K562 (cell line): ENCODE measurements around the gene TMEM163. TPM values are rescaled to one million over a fixed set of nuclear protein-coding genes. Genes with fewer than 3 reads are reported as not detected.

ENCODE experiments used
- ATAC-seq: fragments of 200-7000 bp; cut with Tn5 transposase; 3 replicates; pipeline ENCODE4 v1.9.1; 2020; ENCODE audit warnings: moderate library complexity
- BruUV-seq: library from RNA; stranded (reverse); fragments of 400-500 nt; replicated peaks from 2 replicates; lab custom pipeline; 2021; lab: Mats Ljungman, UMichigan
- CTCF ChIA-PET: fragments of 300-600 bp; formaldehyde crosslinking; extraction: SDS; loops from one replicate; lab custom pipeline; 2021; ENCODE audit warnings: low intra/inter-chr PET ratio; lab: Yijun Ruan, JAX
- POLR2A ChIA-PET: fragments of 300-600, 350-650 bp; sonication (Branson Sonifier 250); formaldehyde crosslinking; extraction: SDS; loops from one replicate; lab custom pipeline; 2021; ENCODE audit warnings: antibody characterized with exemption, inconsistent platforms; lab: Yijun Ruan, JAX
- DNase-seq, 4 experiments: peaks; one replicate each; pipeline versions ENCODE4 v3.0.0 to v3.0.0-alpha.2; 2011 to 2018; ENCODE audit warnings: low spot score in 3 of 4, mixed read lengths in 3 of 4; ENCODE audit errors: extremely low read depth in 1 of 4
- FAIRE-seq: peaks from 2 replicates; lab custom pipeline; 2011; peaks lifted over from hg19 to GRCh38; lab: Jason Lieb, UNC
- H2AFZ ChIP-seq: 2 replicates; pipeline ENCODE4 v1.6.0; 2011; ENCODE audit warnings: low read depth, low read length, control low read depth, inconsistent platforms
- H3K27ac ChIP-seq: fragments of 200-600 bp; 3 replicates; pipeline ENCODE4 v1.8.0; 2011; ENCODE audit warnings: low read depth, mild to moderate bottlenecking, control low read depth, inconsistent platforms, low read length, moderate library complexity, mixed read lengths; ENCODE audit errors: extremely low read depth
- H3K27me3 ChIP-seq, 2 experiments: fragments of 300-600 bp in 1 of 2; 2 replicates in 1 of 2; 3 replicates in 1 of 2; pipeline versions ENCODE4 v1.6.0 to v1.8.0; 2011; ENCODE audit warnings: inconsistent platforms in 2 of 2, low read length in 2 of 2, mild to moderate bottlenecking in 1 of 2, mixed read lengths in 1 of 2, moderate library complexity in 1 of 2; ENCODE audit not compliant: control insufficient read depth in 2 of 2, insufficient read depth in 2 of 2
- H3K36me3 ChIP-seq: fragments of 300-600 bp; 3 replicates; pipeline ENCODE4 v1.8.0; 2011; ENCODE audit warnings: mild to moderate bottlenecking, low read length, inconsistent platforms; ENCODE audit not compliant: control insufficient read depth, insufficient read depth
- H3K4me1 ChIP-seq, 2 experiments: fragments of 200-600 bp in 1 of 2; replicated peaks in 1 of 2; 2 replicates in 1 of 2; 3 replicates in 1 of 2; pipeline versions ENCODE4 v1.5.1 to v1.8.0; 2011; ENCODE audit warnings: inconsistent platforms in 2 of 2, low read length in 2 of 2, mild to moderate bottlenecking in 1 of 2, mixed read lengths in 1 of 2, moderate library complexity in 1 of 2; ENCODE audit not compliant: control insufficient read depth in 2 of 2, insufficient read depth in 2 of 2
- H3K4me2 ChIP-seq: 2 replicates; pipeline ENCODE4 v1.6.1; 2011; ENCODE audit warnings: low read length, control low read depth, inconsistent platforms, mixed read lengths; ENCODE audit not compliant: insufficient read depth
- H3K4me3 ChIP-seq: fragments of 200-600 bp; sonication (generic), shearing (Covaris generic); 2 replicates; pipeline ENCODE4 v1.5.1; 2016; ENCODE audit warnings: control low read depth, inconsistent platforms
- H3K79me2 ChIP-seq: fragments of 200-600 bp; 3 replicates; pipeline ENCODE4 v1.8.0; 2011; ENCODE audit warnings: low read length, inconsistent platforms; ENCODE audit not compliant: control insufficient read depth, insufficient read depth
- H3K9ac ChIP-seq, 2 experiments: 2 replicates each; pipeline versions ENCODE4 v1.6.0 to v1.6.1; 2011; ENCODE audit warnings: low read depth in 2 of 2, low read length in 2 of 2, control low read depth in 1 of 2, inconsistent platforms in 1 of 2, mild to moderate bottlenecking in 1 of 2, mixed read lengths in 1 of 2; ENCODE audit not compliant: insufficient read depth in 1 of 2
- H3K9me1 ChIP-seq: one replicate; pipeline ENCODE4 v1.6.0; 2011; ENCODE audit warnings: inconsistent platforms, mild to moderate bottlenecking, low read length, moderate library complexity; ENCODE audit not compliant: control insufficient read depth, insufficient read depth
- H3K9me3 ChIP-seq: replicated peaks from 2 replicates; pipeline ENCODE4 v1.5.1; 2011; ENCODE audit warnings: low read depth, low read length, inconsistent platforms; ENCODE audit not compliant: control insufficient read depth, insufficient read depth
- H4K20me1 ChIP-seq: replicated peaks from 2 replicates; pipeline ENCODE4 v1.6.1; 2011; ENCODE audit warnings: low read length, inconsistent platforms, mixed read lengths; ENCODE audit not compliant: control insufficient read depth, insufficient read depth
- BRCA1 ChIP-seq, 2 experiments: fragments of 450-650 bp in 1 of 2; sonication (generic) in 1 of 2; formaldehyde crosslinking in 1 of 2; IDR thresholded peaks; 2 replicates each; pipeline versions ENCODE4 v1.5.0 to v1.6.1; 2017 to 2020; ENCODE audit warnings: mild to moderate bottlenecking in 1 of 2, missing genetic modification reagents in 1 of 2
- CUX1 ChIP-seq: fragments of 200-800 bp; sonication (Bioruptor generic); IDR thresholded peaks from 2 replicates; pipeline ENCODE4 v1.6.1; 2016; ENCODE audit warnings: missing genetic modification characterization, missing compliant biosample characterization
- FOXK2 ChIP-seq, 2 experiments: fragments of 450-650 bp; IDR thresholded peaks in 1 of 2; conservative IDR thresholded peaks in 1 of 2; 2 replicates each; pipeline ENCODE4 v1.6.1; 2016; ENCODE audit warnings: low read depth in 2 of 2, mild to moderate bottlenecking in 1 of 2
- WGBS: fragments of 100-300 bp; shearing (Covaris generic); methylation state at CpG from one replicate; pipeline ENCODE4 v1.1.6; 2016; ENCODE audit warnings: low coverage, mixed read lengths; ENCODE audit not compliant: insufficient coverage; ENCODE audit errors: missing lambda C conversion rate; 5-methylcytosine and 5-hydroxymethylcytosine counted together
- in situ Hi-C: fragments of 300-500 bp; cut with MboI; formaldehyde crosslinking; loops from 4 replicates; pipeline ENCODE4 v1.15.0; 2018; ENCODE audit warnings: inconsistent platforms, mixed read lengths
- intact Hi-C: fragments of 100-400 bp; cut with micrococcal nuclease; formaldehyde crosslinking; loops from 2 replicates; pipeline ENCODE4 v1.14.2; 2022
- polyA plus RNA-seq, 8 experiments: library from polyadenylated mRNA; depleted of rRNA in 4 of 8; stranded (reverse) in 5 of 8; unstranded in 3 of 8; fragments of >200 nt; fragmentation: Nextera tagmentation in 2 of 8; fragmentation: Illumina TruSeq in 1 of 8; extraction: Ambion mirVana in 2 of 8; extraction: Trizol in 1 of 8; gene quantifications; 2 replicates each; pipeline versions ENCODE4 v1.2.1 to v1.2.3, GENCODE V29; 2011 to 2014; ENCODE audit warnings: inconsistent platforms in 1 of 8, missing spikeins in 1 of 8
- total RNA-seq, 7 experiments: library from RNA; depleted of rRNA in 6 of 7; stranded (reverse); fragments of >200 nt in 6 of 7; fragmentation: Illumina TruSeq in 2 of 7; extraction: Trizol in 2 of 7; gene quantifications; 2 replicates each; pipeline versions ENCODE4 v1.2.1 to v1.2.3, GENCODE V29; 2011 to 2021; ENCODE audit warnings: low replicate concordance in 1 of 7

TMEM163 gene
- total and polyA plus RNA-seq, 9 of the 15 experiments (the other 6 are each of a cell fraction or from before 2014, with no cell fraction given) = 0.04 to 0.68 (median 0.16) TPM; not detected in 3

GRCh38 chr2:134500211-134500935, 218.4 kb downstream of the TMEM163 start:
- no peaks in the 10 kb centered on the region for H3K9me3 ChIP-seq
- DNase-seq (no peak), FAIRE-seq (no peak), ATAC-seq (no peak)
- no peak overlapping the region for H3K27ac ChIP-seq
- H3K9ac ChIP-seq = no peak overlapping the region
- H3K27me3 ChIP-seq = peaks cover 8 to 27% of the 10 kb centered on the region in 2 experiments; a peak in 3 of 5 replicates
- no peak for TF ChIP-seq CUX1 (CRISPR knock-in tag)
- TF ChIP-seq BRCA1 (IDR thresholded peaks at IDR 0.05) = no peak
- no peak for TF ChIP-seq BRCA1 (CRISPR knock-in tag; IDR thresholded peaks at IDR 0.05)
- TF ChIP-seq FOXK2 (conservative IDR thresholded peaks at IDR 0.05 in 1 of 2, IDR thresholded peaks at IDR 0.05 in 1 of 2; ENCODE audit: low read depth in 2 of 2) = no peak
- no peak overlapping the region for H3K4me2 ChIP-seq
- ChIA-PET POLR2A (interaction anchor here (0.6 kb wide), 1 partner anchor 17 kb away, joined by 3 read pairs; no protein-coding TSS in a partner anchor), CTCF (no interaction called here)
- in situ Hi-C loops = no loop called here
- H3K79me2 ChIP-seq = no peaks in the 10 kb centered on the region
- no peaks in the 10 kb centered on the region for H3K9me1 ChIP-seq
- no TSS peak for BruUV-seq
- H2AFZ ChIP-seq = no peak overlapping the region
- H4K20me1 ChIP-seq = no peaks in the 10 kb centered on the region; the same call in 1 of the 2 replicates
- no peaks in the 10 kb centered on the region for H3K36me3 ChIP-seq
- no peak overlapping the region for H3K4me3 ChIP-seq
- intact Hi-C loops = no loop called here
- no peaks in the 10 kb centered on the region for H3K4me1 ChIP-seq
- 2% methylated on average over 9 of the region's 9 CpGs for WGBS
